D721Med (cell line): ENCODE results near the gene BEX1.
"Not testable (repeated sequence)": the region's sequence is repeated elsewhere in the genome, so short reads cannot be mapped to it uniquely, and the experiment has no call there.

Source experiments
- DNase-seq: peaks from one replicate; pipeline ENCODE4 v3.0.0; 2011; ENCODE audit warnings: low spot score; ENCODE audit not compliant: insufficient read length
- FAIRE-seq: peaks from 2 replicates; lab custom pipeline; 2011; peaks lifted over from hg19 to GRCh38; lab: Jason Lieb, UNC
- CTCF ChIP-seq: IDR thresholded peaks from 2 replicates; pipeline ENCODE4 v1.5.1; 2012; ENCODE audit warnings: mild to moderate bottlenecking, control low read depth; ENCODE audit not compliant: insufficient read depth; ENCODE audit errors: missing control alignments

BEX1 gene

GRCh38 chrX:103056902-103057301 lies 7.1 kb downstream of the BEX1 start:
- no peak for FAIRE-seq
- TF ChIP-seq CTCF = no peak
- no peak for DNase-seq

- TF ChIP-seq CTCF = no peak
- FAIRE-seq (no peak), DNase-seq (no peak)
These were observed 11.3 kb downstream of the BEX1 start for GRCh38 chrX:103052625-103053024.

DNA sequence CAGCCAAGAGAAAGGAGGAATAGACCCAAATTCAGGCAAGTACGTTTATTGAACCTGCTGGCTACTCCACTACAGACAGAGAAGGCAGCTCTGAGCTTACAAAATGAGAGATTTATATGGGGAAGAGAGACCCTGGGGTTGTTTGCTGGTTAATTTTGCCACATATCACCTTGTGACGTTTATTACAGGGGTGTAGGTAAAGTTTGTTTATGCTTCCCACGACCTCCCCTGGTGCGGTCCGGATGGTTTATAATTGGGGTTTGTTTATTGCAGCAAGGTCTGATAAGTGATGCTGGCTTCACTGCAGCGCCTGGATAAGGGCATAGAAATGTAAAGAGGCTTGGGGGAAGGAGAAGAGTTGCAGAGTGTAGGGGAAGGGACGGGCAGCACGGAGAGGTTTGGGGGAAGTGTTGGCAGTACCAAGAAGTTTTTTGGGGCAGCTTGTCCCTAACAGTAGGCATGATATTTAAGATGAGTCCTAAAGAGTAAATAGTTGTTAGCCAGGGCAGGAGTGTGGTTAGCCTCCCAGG lies 12.6 kb downstream of the BEX1 start:
- TF ChIP-seq CTCF = no peak
- no peak for DNase-seq
- FAIRE-seq = no peak

DNA sequence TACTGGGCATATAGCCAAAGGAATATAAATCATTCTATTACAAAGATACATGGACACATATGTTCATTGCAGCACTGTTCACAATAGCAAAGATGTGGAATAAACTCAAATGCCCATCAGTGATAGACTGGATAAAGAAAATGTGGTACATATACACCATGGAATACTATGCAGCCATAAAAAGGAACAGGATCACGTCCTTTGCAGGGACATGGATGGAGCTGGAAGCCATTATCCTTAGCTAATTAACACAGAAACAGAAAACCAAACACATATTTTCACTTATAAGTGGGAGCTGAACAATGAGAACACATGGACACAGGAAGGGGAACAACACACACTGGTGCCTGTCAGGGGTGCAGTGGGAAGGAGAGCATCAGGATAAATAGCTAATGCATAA lies 30.6 kb downstream of the BEX1 start:
- FAIRE-seq, DNase-seq: not testable (repeated sequence)

DNA sequence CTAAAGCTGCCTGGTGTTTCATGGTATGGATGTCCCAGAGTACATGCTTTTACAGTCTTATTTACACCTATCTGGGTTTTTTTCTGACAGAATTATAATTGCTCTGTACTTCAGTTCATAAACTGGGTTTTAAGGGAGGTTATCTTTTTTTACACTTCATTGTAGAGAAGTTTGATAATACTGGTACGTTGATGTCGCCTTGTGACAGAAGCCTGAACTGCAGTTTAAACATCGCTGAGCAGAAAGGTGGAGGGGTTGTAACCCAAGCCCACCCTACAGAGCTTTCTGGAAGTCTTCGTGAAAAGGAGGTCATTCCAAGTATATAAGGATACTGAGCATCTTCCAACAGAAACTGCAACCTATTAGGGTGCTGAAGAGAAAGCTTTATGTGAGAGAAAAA lies 46.4 kb downstream of the BEX1 start:
- TF ChIP-seq CTCF = no peak
- FAIRE-seq (no peak), DNase-seq (no peak)

DNA sequence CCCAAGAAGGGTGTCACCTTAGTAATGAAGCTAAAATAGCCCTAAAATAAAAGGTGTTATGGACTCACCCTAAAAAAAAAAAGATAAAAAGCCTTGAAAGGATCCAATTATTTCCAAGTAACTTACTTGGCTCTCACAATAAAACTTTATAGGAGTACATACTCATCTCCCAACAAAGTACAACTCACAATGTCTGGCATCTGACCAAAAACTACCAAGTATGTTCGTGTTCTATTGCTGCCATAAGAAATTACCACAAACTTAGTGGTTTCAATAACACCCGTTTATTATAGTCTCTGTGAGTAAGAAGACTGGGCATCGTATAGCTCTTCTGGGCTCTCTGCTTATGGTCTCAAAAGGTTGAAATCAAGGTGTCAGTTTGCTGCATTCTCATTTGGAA lies 51.0 kb downstream of the BEX1 start:
- no peak for TF ChIP-seq CTCF
- DNase-seq = no peak
- FAIRE-seq = no peak
